ENCODE results near the gene ATP9A.

ATP9A gene

DNA sequence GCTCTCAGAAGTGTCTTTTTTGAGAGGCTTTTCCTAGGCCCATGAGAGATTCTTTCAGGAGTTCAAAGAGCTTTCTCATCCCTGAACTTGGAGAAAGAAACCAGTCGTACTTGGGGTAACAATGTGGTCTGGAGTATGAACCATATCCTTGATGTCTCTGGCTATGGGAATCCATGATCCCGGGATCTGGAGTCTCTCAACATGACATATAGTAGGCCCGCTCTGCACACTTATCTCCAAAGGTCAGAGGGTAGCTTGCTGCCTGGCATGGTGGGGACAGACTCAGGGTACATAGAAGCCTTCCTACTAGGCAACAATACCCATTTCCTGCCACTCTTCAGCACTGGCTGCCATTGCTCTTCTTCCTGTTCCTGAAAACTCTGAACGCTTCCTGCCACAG lies 183.5 kb downstream of the ATP9A start:
- DNase-seq (ENCODE audit: low read depth, low spot score), result no peak
- ChIA-PET CTCF (interaction anchor here (0.8 to 4.9 kb wide), 4 partner anchors 9 to 199 kb away, joined by 4 to 34 read pairs (median 6); no protein-coding TSS in a partner anchor), POLR2A (no interaction called here)
- TF ChIP-seq, protein P1, sequence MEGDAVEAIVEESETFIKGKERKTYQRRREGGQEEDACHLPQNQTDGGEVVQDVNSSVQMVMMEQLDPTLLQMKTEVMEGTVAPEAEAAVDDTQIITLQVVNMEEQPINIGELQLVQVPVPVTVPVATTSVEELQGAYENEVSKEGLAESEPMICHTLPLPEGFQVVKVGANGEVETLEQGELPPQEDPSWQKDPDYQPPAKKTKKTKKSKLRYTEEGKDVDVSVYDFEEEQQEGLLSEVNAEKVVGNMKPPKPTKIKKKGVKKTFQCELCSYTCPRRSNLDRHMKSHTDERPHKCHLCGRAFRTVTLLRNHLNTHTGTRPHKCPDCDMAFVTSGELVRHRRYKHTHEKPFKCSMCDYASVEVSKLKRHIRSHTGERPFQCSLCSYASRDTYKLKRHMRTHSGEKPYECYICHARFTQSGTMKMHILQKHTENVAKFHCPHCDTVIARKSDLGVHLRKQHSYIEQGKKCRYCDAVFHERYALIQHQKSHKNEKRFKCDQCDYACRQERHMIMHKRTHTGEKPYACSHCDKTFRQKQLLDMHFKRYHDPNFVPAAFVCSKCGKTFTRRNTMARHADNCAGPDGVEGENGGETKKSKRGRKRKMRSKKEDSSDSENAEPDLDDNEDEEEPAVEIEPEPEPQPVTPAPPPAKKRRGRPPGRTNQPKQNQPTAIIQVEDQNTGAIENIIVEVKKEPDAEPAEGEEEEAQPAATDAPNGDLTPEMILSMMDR (IDR thresholded peaks at IDR 0.05; ENCODE audit: insufficient read depth, low read length, missing control alignments), result no peak
- H3K4me3 ChIP-seq (ENCODE audit: low read depth, low read length), result no peak overlapping the region

DNA sequence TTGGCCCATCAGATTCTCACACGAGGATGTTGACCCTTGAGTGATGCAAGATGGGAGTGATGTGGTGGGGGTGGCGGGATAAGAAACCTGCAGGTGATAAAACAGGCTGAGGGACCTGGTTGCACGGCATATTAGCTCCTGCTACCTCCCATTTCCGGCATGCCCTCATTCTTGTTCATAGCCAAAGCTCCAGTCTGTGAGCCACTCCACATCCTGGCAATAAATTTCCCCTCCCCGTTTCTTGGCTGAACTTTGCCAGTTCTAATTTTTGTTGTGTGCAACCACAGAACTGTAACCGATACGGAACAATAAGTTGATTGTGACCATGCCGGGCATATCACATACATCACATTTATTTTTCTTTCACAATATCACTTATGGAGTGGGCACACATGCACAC lies 184.1 kb downstream of the ATP9A start:
- POLR2A ChIA-PET, result no interaction called here
- no peak overlapping the region for H3K4me3 ChIP-seq (ENCODE audit: low read depth, low read length)
- TF ChIP-seq, protein P1 (IDR thresholded peaks at IDR 0.05; ENCODE audit: insufficient read depth, low read length, missing control alignments), result no peak
- CTCF ChIA-PET, result interaction anchor here (0.8 to 4.9 kb wide), 4 partner anchors 9 to 198 kb away, joined by 4 to 34 read pairs (median 6); no protein-coding TSS in a partner anchor
- DNase-seq (ENCODE audit: low read depth, low spot score), result no peak

DNA sequence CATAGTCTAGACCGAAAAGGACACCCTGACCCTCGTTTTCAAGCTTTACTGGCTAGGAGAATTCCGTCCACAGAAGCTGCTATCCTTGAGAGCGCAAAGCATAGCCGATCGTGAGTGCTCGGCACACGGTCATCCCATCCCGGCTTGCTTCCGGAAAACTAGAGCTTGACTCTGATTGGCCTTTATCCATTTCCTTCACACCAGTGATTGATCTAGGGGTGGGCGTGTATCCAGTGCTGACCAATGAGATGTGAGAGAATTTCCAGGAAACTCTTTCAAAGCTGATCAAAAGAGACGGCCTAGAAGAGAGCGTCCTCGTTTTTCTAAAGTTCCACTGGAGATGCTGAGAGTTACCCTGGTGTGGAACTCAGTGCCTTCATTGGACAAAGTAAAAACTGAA lies 184.7 kb downstream of the ATP9A start:
- ChIA-PET POLR2A (no interaction called here), CTCF (interaction anchor here (0.6 to 4.9 kb wide), 3 partner anchors 12 to 212 kb away, joined by 3 to 34 read pairs (median 7); no protein-coding TSS in a partner anchor)
- no peak overlapping the region for H3K4me3 ChIP-seq (ENCODE audit: low read depth, low read length)
- DNase-seq (ENCODE audit: low read depth, low spot score), result no peak
- TF ChIP-seq, protein P1 (IDR thresholded peaks at IDR 0.05; ENCODE audit: insufficient read depth, low read length, missing control alignments), result no peak

DNA sequence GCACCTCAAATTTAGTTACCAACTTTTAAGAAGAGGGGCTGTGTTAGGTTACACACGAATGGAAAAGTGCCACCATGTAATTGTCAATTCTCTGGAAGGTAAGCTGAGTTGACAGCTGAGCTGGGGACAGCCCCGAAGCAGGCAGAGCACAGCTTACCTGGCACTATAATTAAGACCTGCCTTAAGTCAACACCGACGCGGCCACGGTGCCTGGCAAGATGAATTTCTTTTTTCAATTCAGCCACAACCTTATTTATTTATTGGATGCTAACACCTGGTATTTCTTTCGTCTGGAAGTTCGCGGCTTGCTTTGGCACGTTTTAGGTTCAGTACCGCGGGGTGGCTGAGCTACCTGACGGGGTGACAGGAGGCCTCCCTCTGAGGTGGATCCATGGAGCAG lies 185.1 kb downstream of the ATP9A start:
- H3K4me3 ChIP-seq (ENCODE audit: low read depth, low read length), result no peak overlapping the region
- ChIA-PET POLR2A (no interaction called here), CTCF (interaction anchor here (0.6 to 4.9 kb wide), 4 partner anchors 12 to 590 kb away, joined by 3 to 34 read pairs (median 6); no protein-coding TSS in a partner anchor)
- DNase-seq (ENCODE audit: low read depth, low spot score), result no peak
- TF ChIP-seq, protein P1 (IDR thresholded peaks at IDR 0.05; ENCODE audit: insufficient read depth, low read length, missing control alignments), result no peak

DNA sequence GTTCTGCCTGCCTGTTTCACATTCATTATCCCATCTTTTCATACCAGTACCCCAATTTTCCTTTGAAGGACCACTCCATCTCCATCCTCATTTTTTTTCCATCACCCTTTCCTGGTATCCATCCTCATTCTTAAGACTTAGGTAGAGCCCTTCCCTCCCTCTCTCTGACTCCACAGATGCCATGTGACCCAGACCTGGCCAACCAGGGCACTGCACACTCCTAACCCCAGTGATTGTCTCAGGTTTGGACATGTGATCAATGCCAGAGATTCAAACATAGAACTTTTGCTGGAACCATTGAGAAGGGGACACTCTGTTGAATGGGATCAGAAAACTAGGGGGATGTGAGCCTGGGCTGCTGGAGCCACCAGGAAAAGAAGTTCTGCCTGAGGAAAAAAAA lies 186.6 kb downstream of the ATP9A start:
- ChIA-PET CTCF (interaction anchor here (0.7 to 1.9 kb wide), 3 partner anchors 18 to 589 kb away, joined by 3 to 6 read pairs (median 5); no protein-coding TSS in a partner anchor), POLR2A (no interaction called here)
- TF ChIP-seq, protein P1 (IDR thresholded peaks at IDR 0.05; ENCODE audit: insufficient read depth, low read length, missing control alignments), result no peak
- DNase-seq (ENCODE audit: low read depth, low spot score), result no peak
- H3K4me3 ChIP-seq (ENCODE audit: low read depth, low read length), result no peak overlapping the region

DNA sequence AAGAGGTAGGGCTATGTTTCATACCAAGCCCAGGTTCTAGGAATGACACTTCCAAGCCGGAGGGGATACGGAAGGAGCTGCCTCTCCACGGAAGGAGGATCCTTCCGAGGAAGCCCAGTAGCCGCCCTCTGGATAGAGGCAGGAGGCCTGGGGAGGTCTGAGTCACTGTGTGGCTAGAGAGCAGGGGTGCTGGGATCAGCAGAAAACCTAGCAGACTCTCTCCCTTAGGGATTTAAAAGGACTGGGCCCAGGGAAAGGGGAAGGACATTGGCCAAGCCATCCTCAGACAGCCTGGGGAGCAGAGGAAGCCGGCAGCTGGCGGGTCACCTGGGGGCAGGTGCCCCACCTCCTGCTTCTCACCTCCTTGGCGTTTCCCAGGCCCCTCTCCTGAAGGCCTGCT lies 189.1 kb downstream of the ATP9A start:
- DNase-seq (ENCODE audit: low read depth, low spot score), result no peak
- H3K4me3 ChIP-seq (ENCODE audit: low read depth, low read length), result no peak overlapping the region
- CTCF ChIA-PET, result interaction anchor here (1.0 to 1.2 kb wide), 3 partner anchors 12 to 50 kb away, joined by 3 to 4 read pairs (median 4); no protein-coding TSS in a partner anchor
- TF ChIP-seq, protein P1 (IDR thresholded peaks at IDR 0.05; ENCODE audit: insufficient read depth, low read length, missing control alignments), result no peak
- POLR2A ChIA-PET, result no interaction called here

All from AG04449 (cell line).